Measurements from ENCODE around the gene LRRC58.

Gene LRRC58

DNA sequence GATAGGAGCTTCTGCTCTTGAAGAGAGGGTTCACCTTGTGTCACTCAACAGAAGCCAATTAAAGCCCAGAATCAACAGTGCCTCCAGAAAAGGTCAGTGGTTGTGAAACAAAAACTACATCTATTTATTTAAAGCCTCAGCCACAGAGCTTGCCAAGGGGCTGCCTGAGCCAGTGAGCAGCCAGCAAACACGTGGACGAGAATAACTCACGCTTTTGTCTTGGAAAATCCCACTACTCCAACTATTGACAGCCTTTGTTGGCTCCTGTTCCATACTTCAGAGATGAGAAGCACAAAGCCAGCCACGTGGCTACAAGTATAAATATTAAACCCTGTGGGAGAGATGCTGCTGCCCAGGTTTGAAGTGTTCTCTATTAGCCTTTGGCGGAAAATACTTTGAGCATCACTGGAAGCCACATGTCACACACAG is 74.4 kb downstream of the LRRC58 start:
- DNase-seq = no peak

Data from stimulated activated CD4-positive, alpha-beta T cell treated with anti-CD3 and anti-CD28 coated beads, Interleukin-2, amount 100 ng/mL, for 48 hours (primary cell).